HG03565 (cell line): ENCODE data around the gene P4HA2.
A peak's percentile ranks its signal among the peaks of the same experiment; 100 is the strongest.

ENCODE experiments used
- ATAC-seq: cut with Tn5 transposase; IDR thresholded peaks from one replicate; pipeline ENCODE4 v1.9.1; 2021; ENCODE audit warnings: mild to moderate bottlenecking, moderate library complexity; ENCODE audit not compliant: unreplicated experiment

P4HA2 gene

GRCh38 chr5:132227485-132228240 is at the start of gene P4HA2:
Gene P4HA2, minus strand, starts transcription at chr5:132227853. Its CDS starts 9,227 bp downstream, at chr5:132218626.
- ATAC-seq, result peak; percentile 68

GRCh38 chr5:132277256-132277655 is 49.6 kb upstream of the P4HA2 start:
- ATAC-seq, result no peak

GRCh38 chr5:132275367-132276220 is 47.9 kb upstream of the P4HA2 start:
- ATAC-seq, result no peak

- no peak for ATAC-seq
Measured at GRCh38 chr5:132274050-132274792, 46.6 kb upstream of the P4HA2 start.

GRCh38 chr5:132273631-132274030 is 46.0 kb upstream of the P4HA2 start:
- ATAC-seq, result no peak

GRCh38 chr5:132272311-132273210 is 44.9 kb upstream of the P4HA2 start:
- no peak for ATAC-seq

- ATAC-seq, result no peak
Measured at GRCh38 chr5:132271251-132272246, 43.9 kb upstream of the P4HA2 start.

- ATAC-seq, result no peak
Measured at GRCh38 chr5:132270706-132271105, 43.1 kb upstream of the P4HA2 start.

- ATAC-seq, result no peak
Measured at GRCh38 chr5:132270335-132270665, 42.6 kb upstream of the P4HA2 start.

- ATAC-seq, result no peak
Measured at GRCh38 chr5:132269635-132270334, 42.1 kb upstream of the P4HA2 start.

GRCh38 chr5:132268769-132269551 is 41.3 kb upstream of the P4HA2 start:
- peak; percentile 62 for ATAC-seq

- ATAC-seq, result no peak
Measured at GRCh38 chr5:132267931-132268768, 40.5 kb upstream of the P4HA2 start.

GRCh38 chr5:132267166-132267739 is 39.6 kb upstream of the P4HA2 start:
- no peak for ATAC-seq

GRCh38 chr5:132266836-132267160 is 39.1 kb upstream of the P4HA2 start:
- no peak for ATAC-seq

GRCh38 chr5:132266031-132266835 is 38.6 kb upstream of the P4HA2 start:
- no peak for ATAC-seq
